Middle frontal gyrus (tissue), 1 donor: ENCODE results near the gene FCAMR.
A peak's percentile ranks its signal among the peaks of the same experiment; 100 is the strongest.

Experiments used
- DNase-seq: peaks from one replicate; pipeline ENCODE4 v3.0.0-alpha.2; 2015; ENCODE audit warnings: low spot score; ENCODE audit errors: extremely low spot score

FCAMR gene

GRCh38 chr1:206912445-206913095 lies 57.7 kb downstream of the FCAMR start:
- DNase-seq: peak; percentile 83

GRCh38 chr1:206911064-206911663 lies 59.1 kb downstream of the FCAMR start:
- no peak for DNase-seq

- no peak for DNase-seq
Measured at GRCh38 chr1:206909883-206910318, 60.4 kb downstream of the FCAMR start.

GRCh38 chr1:206909161-206909882 lies 60.9 kb downstream of the FCAMR start:
- no peak for DNase-seq

- DNase-seq: no peak
Measured at GRCh38 chr1:206908038-206908437, 62.2 kb downstream of the FCAMR start.
